Measurements from ENCODE around the gene GYPC.

- no peak for TF ChIP-seq POLR2AphosphoS5 (IDR thresholded peaks at IDR 0.05; ENCODE audit: borderline replicate concordance, low read depth, low read length)
- no peak for TF ChIP-seq EZH2 (IDR thresholded peaks at IDR 0.05)
- TF ChIP-seq FOXP2 (optimal IDR thresholded peaks at IDR 0.05; ENCODE audit: control extremely low read depth, extremely low read length, insufficient read depth) = no peak
Observed at GRCh38 chr2:126722081-126722480, 66.1 kb downstream of the GYPC start.
